ENCODE data around the gene FOXL2NB.

GRCh38 chr3:138898301-138898700 lies 48.7 kb upstream of the FOXL2NB start:
- TF ChIP-seq CTCF (IDR thresholded peaks at IDR 0.05) (no peak), POLR2A (IDR thresholded peaks at IDR 0.05) (no peak)
